ENCODE results near the gene TMCO6.
"Not testable (repeated sequence)": the region's sequence is repeated elsewhere in the genome, so short reads cannot be mapped to it uniquely, and the experiment has no call there.

The TMCO6 gene

DNA sequence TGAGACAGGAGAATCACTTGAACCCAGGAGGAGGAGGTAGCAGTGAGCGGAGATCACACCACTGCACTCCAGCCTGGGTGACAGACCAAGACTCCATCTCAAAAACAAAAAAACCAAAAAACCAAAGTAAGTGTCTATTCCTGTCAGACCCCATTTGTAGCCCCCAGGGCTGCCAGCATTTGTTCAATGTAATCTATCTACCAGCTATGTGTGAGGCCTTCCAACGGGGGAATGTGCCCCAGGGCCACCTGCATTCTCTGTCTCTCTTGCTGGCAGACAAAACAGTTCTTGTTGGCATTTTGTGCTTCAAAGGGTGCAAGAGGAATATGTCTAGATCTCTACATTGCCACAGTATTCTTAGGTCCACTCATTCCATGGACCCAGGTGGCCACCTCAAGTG lies 40.4 kb upstream of the TMCO6 start:
- TF ChIP-seq, protein P1, sequence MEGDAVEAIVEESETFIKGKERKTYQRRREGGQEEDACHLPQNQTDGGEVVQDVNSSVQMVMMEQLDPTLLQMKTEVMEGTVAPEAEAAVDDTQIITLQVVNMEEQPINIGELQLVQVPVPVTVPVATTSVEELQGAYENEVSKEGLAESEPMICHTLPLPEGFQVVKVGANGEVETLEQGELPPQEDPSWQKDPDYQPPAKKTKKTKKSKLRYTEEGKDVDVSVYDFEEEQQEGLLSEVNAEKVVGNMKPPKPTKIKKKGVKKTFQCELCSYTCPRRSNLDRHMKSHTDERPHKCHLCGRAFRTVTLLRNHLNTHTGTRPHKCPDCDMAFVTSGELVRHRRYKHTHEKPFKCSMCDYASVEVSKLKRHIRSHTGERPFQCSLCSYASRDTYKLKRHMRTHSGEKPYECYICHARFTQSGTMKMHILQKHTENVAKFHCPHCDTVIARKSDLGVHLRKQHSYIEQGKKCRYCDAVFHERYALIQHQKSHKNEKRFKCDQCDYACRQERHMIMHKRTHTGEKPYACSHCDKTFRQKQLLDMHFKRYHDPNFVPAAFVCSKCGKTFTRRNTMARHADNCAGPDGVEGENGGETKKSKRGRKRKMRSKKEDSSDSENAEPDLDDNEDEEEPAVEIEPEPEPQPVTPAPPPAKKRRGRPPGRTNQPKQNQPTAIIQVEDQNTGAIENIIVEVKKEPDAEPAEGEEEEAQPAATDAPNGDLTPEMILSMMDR (conservative IDR thresholded peaks at IDR 0.05; ENCODE audit: low read depth, low read length): no peak
- no peak overlapping the region for H3K4me3 ChIP-seq (ENCODE audit: low read length)
- DNase-seq (ENCODE audit: low read depth): no peak

DNA sequence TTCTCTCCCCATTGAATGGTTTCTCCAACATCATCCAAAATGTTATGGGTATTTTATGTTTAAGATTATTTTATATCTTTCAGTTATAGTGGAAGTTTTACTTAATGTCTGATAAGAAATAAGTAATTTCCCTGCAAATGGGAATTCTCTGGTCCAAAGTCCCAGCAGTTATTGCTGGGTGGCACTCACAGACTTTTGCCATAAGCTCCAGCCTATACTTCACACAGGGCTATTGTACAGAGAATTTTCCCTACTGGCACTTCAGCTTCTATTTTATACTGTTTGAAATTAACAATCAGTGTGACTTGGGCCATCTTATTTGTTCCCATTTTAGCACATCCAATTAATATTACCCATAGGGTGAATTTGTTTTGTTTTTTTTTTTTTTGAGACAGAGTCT lies 39.2 kb upstream of the TMCO6 start:
- no peak for DNase-seq (ENCODE audit: low read depth)
- no peak overlapping the region for H3K4me3 ChIP-seq (ENCODE audit: low read length)
- TF ChIP-seq, protein P1 (conservative IDR thresholded peaks at IDR 0.05; ENCODE audit: low read depth, low read length): no peak

DNA sequence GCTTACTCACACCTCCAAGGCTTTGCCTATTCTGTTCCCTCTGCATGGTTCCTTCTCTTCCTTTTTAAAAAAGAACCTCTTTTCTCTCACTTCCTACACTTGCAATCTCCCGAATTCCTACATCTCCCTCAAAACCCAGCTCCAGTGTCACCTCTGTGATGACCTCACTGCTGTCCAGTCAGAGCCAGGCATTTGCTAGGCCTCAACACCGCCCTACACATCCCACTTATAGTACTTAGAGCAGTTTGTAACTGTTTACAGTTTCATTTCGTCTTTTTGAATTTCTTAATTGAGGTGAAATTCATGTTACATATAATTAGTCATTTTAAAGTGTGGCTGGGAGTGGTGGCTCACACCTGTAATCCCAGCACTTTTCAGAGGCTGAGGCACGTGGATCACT lies 37.1 kb upstream of the TMCO6 start:
- TF ChIP-seq, protein P1 (conservative IDR thresholded peaks at IDR 0.05; ENCODE audit: low read depth, low read length): no peak
- H3K4me3 ChIP-seq (ENCODE audit: low read length): no peak overlapping the region
- no peak for DNase-seq (ENCODE audit: low read depth)

- not testable (repeated sequence) for H3K4me3 ChIP-seq (ENCODE audit: low read length); DNase-seq (ENCODE audit: low read depth)
These were observed 35.9 kb upstream of the TMCO6 start for GRCh38 chr5:140603446-140603698.

DNA sequence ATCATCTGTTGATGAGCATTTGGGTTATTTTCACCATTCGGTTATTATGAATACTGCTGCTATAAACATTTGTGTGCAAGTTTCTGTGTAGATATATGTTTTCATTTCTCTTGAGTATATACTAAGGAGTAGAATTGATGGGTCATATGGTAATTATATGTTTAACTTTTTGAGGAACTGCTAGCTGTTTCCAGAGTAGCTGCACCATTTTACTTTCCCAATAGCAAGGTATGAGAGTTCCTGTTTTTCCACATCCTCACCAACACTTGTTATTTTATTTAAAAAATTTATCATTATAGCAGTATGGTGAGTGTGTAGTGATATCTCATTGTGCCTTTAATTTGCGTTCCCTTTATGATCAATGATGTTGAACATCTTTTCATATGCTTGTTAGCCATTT lies 35.5 kb upstream of the TMCO6 start:
- TF ChIP-seq, protein P1 (conservative IDR thresholded peaks at IDR 0.05; ENCODE audit: low read depth, low read length): no peak
- H3K4me3 ChIP-seq (ENCODE audit: low read length): no peak overlapping the region

DNA sequence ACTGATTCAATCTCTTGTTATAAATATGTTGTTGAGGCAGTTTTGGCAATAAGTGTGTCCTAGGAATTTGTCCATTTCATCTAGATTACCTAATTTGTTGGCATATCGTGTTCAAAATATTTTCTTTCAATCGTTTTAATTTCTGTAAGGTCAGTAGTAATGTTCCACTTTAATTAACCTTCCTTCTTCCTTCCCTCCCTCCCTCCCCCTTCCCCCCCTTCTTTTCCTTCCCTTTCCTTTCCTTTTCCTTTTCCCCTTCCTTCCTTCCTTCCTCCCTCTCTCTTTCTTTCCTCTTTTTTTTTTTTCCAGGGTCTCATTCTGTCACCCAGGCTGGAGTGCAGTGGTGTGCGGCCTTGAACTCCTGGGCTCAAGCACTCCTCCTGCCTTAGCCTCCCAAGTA lies 33.4 kb upstream of the TMCO6 start:
- TF ChIP-seq, protein P1 (conservative IDR thresholded peaks at IDR 0.05; ENCODE audit: low read depth, low read length): no peak
- H3K4me3 ChIP-seq (ENCODE audit: low read length): no peak overlapping the region
- DNase-seq (ENCODE audit: low read depth): no peak

More for the DNA sequence above, 35.5 kb upstream of the TMCO6 start:
- DNase-seq (ENCODE audit: low read depth): no peak

- H3K4me3 ChIP-seq (ENCODE audit: low read length): no peak overlapping the region
- TF ChIP-seq, protein P1 (conservative IDR thresholded peaks at IDR 0.05; ENCODE audit: low read depth, low read length): no peak
- DNase-seq (ENCODE audit: low read depth): no peak
These were observed 32.2 kb upstream of the TMCO6 start for GRCh38 chr5:140607031-140607430.

DNA sequence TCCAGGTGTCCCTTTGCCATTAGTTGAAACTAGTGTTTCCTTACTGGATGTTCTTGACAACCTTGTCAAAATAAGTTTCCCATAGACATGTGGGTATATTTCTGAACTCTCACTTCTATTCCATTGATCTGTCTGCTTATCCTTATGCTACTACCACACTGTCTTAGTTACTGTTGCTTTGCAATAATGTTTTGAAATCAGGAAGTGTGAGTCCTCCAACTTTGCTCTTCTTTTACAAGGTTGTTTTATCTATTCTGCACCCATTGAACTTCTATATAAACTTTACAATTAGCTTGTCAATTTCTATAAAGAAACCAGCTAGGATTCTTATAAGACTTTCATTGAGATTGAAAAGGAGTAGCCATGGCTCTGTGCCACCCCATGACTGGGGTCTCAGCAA lies 30.5 kb upstream of the TMCO6 start:
- TF ChIP-seq, protein P1 (conservative IDR thresholded peaks at IDR 0.05; ENCODE audit: low read depth, low read length): no peak
- H3K4me3 ChIP-seq (ENCODE audit: low read length): no peak overlapping the region
- DNase-seq (ENCODE audit: low read depth): no peak

Measured in retinal pigment epithelial cell (primary cell).